ENCODE results near the gene SLC9A8. TPM values are rescaled to one million over a fixed set of nuclear protein-coding genes. Genes with fewer than 3 reads are reported as not detected.

The SLC9A8 gene
- total RNA-seq, 1 donor from 2014 or later = 9.4 TPM

- H3K36me3 ChIP-seq (ENCODE audit: control insufficient read depth, insufficient read depth, low read length) = peaks cover 1% of the 10 kb centered on the region
Observed at GRCh38 chr20:49909499-49910339, 97.1 kb downstream of the SLC9A8 start.

GRCh38 chr20:49910340-49910706 lies 97.7 kb downstream of the SLC9A8 start:
- no peaks in the 10 kb centered on the region for H3K27me3 ChIP-seq (ENCODE audit: control insufficient read depth, insufficient read depth, low read length)
- peaks cover 1% of the 10 kb centered on the region for H3K36me3 ChIP-seq (ENCODE audit: control insufficient read depth, insufficient read depth, low read length)
- H3K4me3 ChIP-seq (ENCODE audit: low read depth, low read length) = no peak overlapping the region
- DNase-seq (ENCODE audit: low read depth) = no peak
- no peak for TF ChIP-seq CTCF (IDR thresholded peaks at IDR 0.05; ENCODE audit: insufficient read depth, low read length, poor library complexity, severe bottlenecking)

More at GRCh38 chr20:49909499-49910339, 97.1 kb downstream of the SLC9A8 start:
- Histone ChIP-seq H3K4me3 (ENCODE audit: low read depth, low read length) (no peak overlapping the region), H3K27me3 (ENCODE audit: control insufficient read depth, insufficient read depth, low read length) (no peaks in the 10 kb centered on the region)
- no peak for DNase-seq (ENCODE audit: low read depth)
- peak; percentile 28 for TF ChIP-seq CTCF (IDR thresholded peaks at IDR 0.05; ENCODE audit: insufficient read depth, low read length, poor library complexity, severe bottlenecking)

GRCh38 chr20:49913399-49914047 lies 100.9 kb downstream of the SLC9A8 start:
- no peaks in the 10 kb centered on the region for H3K36me3 ChIP-seq (ENCODE audit: control insufficient read depth, insufficient read depth, low read length)
- H3K4me3 ChIP-seq (ENCODE audit: low read depth, low read length) = no peak overlapping the region
- no peak for DNase-seq (ENCODE audit: low read depth)
- no peaks in the 10 kb centered on the region for H3K27me3 ChIP-seq (ENCODE audit: control insufficient read depth, insufficient read depth, low read length)
- no peak for TF ChIP-seq CTCF (IDR thresholded peaks at IDR 0.05; ENCODE audit: insufficient read depth, low read length, poor library complexity, severe bottlenecking)

- peak; percentile 15 for TF ChIP-seq CTCF (IDR thresholded peaks at IDR 0.05; ENCODE audit: insufficient read depth, low read length, poor library complexity, severe bottlenecking)
- Histone ChIP-seq H3K4me3 (ENCODE audit: low read depth, low read length) (peak overlapping the region; percentile 93), H3K36me3 (ENCODE audit: control insufficient read depth, insufficient read depth, low read length) (no peaks in the 10 kb centered on the region), H3K27me3 (ENCODE audit: control insufficient read depth, insufficient read depth, low read length) (no peaks in the 10 kb centered on the region)
- no peak for DNase-seq (ENCODE audit: low read depth)
Observed at GRCh38 chr20:49914310-49915117, 101.9 kb downstream of the SLC9A8 start.

GRCh38 chr20:49915118-49915379 lies 102.4 kb downstream of the SLC9A8 start:
- DNase-seq (ENCODE audit: low read depth) = no peak
- Histone ChIP-seq H3K4me3 (ENCODE audit: low read depth, low read length) (peak overlapping the region; percentile 93), H3K36me3 (ENCODE audit: control insufficient read depth, insufficient read depth, low read length) (no peaks in the 10 kb centered on the region), H3K27me3 (ENCODE audit: control insufficient read depth, insufficient read depth, low read length) (no peaks in the 10 kb centered on the region)
- TF ChIP-seq CTCF (IDR thresholded peaks at IDR 0.05; ENCODE audit: insufficient read depth, low read length, poor library complexity, severe bottlenecking) = no peak
